ENCODE results near the gene ADK.

GRCh38 chr10:74529205-74529604 lies 378.2 kb downstream of the ADK start:
- TF ChIP-seq GATA2 (IDR thresholded peaks at IDR 0.05; ENCODE audit: insufficient read depth, insufficient read length, low read depth, low read length) = no peak
- no peak for TF ChIP-seq POLR2A (IDR thresholded peaks at IDR 0.05; ENCODE audit: low read depth, low read length)
- no peak for TF ChIP-seq JUN (IDR thresholded peaks at IDR 0.05; ENCODE audit: borderline replicate concordance, insufficient read depth, insufficient read length, low read depth)
- TF ChIP-seq, protein P1, sequence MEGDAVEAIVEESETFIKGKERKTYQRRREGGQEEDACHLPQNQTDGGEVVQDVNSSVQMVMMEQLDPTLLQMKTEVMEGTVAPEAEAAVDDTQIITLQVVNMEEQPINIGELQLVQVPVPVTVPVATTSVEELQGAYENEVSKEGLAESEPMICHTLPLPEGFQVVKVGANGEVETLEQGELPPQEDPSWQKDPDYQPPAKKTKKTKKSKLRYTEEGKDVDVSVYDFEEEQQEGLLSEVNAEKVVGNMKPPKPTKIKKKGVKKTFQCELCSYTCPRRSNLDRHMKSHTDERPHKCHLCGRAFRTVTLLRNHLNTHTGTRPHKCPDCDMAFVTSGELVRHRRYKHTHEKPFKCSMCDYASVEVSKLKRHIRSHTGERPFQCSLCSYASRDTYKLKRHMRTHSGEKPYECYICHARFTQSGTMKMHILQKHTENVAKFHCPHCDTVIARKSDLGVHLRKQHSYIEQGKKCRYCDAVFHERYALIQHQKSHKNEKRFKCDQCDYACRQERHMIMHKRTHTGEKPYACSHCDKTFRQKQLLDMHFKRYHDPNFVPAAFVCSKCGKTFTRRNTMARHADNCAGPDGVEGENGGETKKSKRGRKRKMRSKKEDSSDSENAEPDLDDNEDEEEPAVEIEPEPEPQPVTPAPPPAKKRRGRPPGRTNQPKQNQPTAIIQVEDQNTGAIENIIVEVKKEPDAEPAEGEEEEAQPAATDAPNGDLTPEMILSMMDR (IDR thresholded peaks at IDR 0.05; ENCODE audit: extremely low read depth in 1 of 2, insufficient read depth in 1 of 2, low read depth in 1 of 2, low read length in 2 of 2) = no peak

Measured in endothelial cell of umbilical vein (primary cell).